GM19397 (cell line): ENCODE data around the gene WNK2.
"Not testable (repeated sequence)": the region's sequence is repeated elsewhere in the genome, so short reads cannot be mapped to it uniquely, and the experiment has no call there.

Source experiments
- ATAC-seq: cut with Tn5 transposase; IDR thresholded peaks from one replicate; pipeline ENCODE4 v1.9.1; 2021; ENCODE audit warnings: mild to moderate bottlenecking, moderate library complexity; ENCODE audit not compliant: unreplicated experiment

WNK2 gene

DNA sequence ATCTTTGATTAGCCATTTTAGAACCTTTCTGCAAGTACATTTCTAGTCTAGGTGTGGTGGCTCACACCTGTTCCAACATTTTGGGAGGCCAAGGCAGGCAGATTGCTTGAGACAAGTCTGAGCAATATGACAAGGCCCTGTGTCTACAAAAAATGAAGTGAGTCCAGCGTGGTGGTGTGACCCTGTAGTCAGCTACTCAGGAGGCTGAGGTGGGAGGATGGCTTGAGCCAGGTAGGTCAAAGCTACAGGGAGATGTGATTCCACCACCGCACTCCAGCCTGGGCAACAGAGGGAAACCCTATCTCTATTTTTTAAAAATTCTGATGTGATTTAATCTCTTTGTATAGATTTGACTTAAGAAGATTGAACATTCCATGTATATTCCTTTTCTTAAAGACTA lies 171.9 kb downstream of the WNK2 start:
- ATAC-seq = no peak

DNA sequence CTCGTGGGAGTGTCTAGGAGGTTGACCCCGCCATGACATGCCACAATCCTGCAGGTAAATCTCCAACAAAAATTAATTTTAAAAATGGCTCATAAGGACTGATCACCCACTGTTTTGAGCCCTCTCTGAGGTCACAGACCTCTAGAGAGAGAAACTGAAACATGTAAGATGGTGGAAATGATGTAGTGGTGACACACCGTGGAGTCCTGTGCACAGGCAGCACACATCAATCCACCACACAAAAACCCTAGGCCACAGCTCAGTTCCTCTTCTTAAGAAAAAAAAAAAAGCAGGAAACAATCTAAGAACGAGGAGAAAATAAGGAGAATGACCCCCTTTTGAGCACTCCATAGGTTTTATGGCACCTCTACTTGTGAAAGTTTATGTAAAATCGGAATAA lies 173.7 kb downstream of the WNK2 start:
- no peak for ATAC-seq

DNA sequence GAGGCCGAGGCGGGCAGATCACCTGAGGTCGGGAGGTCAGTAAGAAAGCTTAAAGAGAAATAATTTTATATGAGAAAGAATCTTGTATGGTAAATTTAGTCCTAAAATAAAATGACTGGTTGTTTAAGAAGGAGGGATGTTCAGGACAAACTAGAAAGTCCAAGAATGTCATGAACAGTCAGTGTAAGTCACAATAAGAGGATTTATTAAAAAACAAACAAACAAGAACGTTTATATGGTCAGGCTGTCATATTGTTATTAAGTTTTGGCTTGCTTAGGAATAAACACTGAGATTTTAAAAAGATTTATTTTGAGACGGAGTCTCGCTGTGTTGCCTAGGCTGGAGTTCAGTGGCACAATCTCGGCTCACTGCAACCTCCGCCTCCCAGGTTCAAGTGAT lies 176.0 kb downstream of the WNK2 start:
- ATAC-seq = not testable (repeated sequence)

DNA sequence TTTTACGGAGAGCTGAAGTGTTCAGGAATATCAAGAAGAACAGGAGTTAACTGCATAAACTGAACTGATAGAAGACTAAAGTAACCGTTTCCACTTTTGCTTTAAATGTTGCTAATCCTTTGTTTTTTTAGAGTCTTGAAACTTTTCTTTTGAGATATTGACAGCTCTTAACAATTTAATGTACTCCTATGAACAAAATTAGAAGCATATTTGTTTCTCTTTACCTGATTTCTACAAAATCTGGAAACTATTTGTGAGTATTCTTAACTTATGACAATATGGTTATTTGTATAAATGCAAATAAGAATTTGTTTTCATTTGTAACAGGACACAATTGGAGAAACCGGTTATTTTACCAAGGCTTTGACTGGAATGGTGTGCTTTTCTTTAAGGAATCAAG lies 178.1 kb downstream of the WNK2 start:
- no peak for ATAC-seq

DNA sequence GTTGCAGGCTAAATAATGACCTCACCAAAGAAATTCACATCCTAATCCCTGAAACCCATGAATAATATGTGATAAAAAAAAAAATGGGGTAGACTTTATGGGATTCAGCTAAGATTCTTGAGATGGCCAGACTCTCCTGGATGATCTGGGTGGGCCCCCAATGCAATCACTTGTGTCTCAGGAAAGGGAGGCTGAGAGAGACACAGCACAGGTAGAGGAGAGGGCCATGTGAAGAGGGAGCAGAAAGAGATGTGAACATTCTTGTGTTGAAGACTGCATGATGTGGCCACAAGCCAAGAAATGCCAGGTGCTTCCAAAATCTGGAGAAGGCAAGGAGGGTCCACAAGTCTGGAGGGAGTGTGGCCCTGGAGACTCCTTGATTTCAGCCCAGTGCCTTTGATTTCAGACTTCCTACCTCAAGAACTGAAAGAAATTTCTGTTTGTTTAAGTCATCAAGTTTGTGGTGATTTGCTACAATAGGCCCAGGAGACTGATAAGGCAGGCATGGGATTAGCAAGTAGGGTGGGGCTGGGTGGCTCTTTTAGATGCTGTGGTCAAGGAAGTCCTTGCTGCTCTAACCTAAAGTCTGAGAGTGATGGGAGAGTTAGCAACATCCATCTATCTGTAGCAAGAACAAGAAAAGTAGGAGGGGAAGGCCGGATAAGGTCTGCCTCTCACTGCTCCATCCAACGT lies 180.9 kb downstream of the WNK2 start:
- ATAC-seq = no peak

DNA sequence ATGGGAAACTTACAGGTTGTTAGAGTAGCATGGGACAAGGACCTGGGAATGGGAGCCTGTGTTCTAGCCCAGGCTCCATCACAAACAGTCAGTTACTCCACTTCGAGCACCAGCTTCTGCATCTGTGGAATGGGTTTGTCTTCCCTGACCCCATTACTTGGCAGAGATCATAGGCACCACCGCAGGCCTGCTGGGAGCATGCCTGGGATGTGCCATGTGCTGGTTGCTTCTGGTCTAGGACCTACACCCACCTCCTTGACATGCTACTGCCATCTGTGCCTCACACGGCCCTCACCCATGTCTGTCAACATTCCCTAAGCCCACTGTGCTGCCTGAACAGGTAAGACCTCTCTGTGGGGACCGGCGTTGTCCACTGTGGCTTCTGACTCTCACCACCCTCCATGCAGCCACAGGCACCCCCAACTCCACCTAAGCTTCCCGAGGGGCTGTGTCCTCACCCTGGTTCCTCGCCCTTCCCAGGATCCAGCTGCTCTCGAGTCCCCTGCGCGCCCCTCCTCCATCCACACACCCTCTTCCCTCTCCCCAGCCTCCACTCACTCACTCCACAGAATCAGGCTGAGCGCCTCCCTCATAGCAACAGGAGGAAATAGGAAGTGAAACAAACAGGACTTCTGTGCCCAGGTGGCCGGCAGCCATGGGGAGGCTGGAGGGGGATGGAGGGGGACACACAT lies 181.6 kb downstream of the WNK2 start:
- ATAC-seq = no peak

DNA sequence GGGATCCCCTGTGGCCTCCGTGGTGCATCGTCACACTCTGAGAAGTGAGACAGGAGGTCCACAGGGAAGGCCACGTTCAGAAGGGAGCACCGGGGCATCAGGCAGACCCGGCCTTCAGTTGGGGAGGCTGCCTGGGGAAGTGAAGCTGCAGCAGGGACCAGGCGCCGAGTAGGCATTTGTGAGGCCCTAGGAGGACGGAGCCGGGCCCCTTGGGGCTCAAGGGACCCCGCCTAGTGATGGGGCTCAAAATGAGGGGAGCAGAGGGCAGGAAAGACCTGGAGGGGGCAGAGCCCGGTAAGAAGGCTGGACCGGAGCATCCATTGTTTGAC lies 182.1 kb downstream of the WNK2 start:
- no peak for ATAC-seq

DNA sequence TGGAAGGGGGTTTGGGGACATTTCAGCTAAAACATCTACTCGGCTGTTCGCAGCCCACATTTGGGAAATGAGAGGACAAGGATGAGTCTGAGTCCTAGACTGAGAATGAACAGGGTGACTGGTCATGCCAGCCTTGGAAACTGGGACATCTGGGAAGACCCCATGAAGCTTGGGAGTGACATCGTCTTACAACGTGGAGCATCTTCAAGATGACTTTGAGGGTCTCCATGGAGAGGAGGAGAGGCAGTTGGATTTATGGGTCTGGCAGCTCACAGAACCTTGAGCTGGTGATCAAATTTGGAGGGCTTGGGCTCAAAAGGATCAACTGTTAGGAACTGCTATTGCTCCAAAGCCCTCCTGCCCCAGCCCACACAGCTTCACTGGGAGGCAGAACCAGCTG lies 182.5 kb downstream of the WNK2 start:
- ATAC-seq = not testable (repeated sequence)

DNA sequence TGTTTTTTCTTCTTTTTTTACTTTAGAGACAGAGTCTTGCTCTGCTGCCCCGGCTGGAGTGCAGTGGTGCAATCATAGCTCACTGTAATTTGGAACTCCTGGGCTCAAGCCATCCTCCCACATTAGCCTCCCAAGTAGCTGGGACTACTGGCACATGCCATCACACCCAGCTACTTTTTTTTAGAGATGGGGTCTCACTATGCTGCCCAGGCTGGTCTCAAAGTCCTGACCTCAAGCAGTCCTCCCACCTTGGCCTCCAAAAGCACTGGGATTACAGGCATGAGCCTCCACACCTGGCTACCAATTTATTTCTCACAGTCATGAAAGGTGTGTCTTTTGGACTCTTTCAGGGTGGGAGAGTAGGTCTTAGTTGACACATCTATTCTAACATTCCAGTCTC lies 184.5 kb downstream of the WNK2 start:
- no peak for ATAC-seq

DNA sequence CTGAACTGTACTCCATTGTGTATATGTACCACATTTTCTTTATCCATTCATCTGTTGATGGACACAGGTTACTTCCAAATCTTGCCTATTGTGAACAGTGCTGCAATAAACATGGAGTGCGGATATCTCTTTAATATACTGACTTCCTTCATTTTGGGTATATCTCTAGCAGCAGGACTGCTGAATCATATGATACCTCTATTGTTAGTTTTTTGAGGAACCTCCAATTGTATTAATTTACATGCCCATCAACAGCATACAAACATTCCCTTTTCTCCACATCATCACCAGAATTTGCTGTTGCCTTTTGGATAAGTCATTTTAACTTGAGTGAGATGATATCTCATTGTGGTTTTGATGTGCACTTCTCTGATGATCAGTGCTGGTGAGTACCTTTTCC lies 185.7 kb downstream of the WNK2 start:
- no peak for ATAC-seq
